Fibroblast of skin of scalp (primary cell): ENCODE data around the gene ZDHHC4. TPM values are rescaled to one million over a fixed set of nuclear protein-coding genes. Genes with fewer than 3 reads are reported as not detected.

Experiments used
- DNase-seq: peaks from one replicate; pipeline ENCODE4 v3.0.0-alpha.2; 2013
- polyA plus RNA-seq, 2 experiments: library from polyadenylated mRNA; unstranded; fragments of 120-200 nt; gene quantifications; one replicate each; pipeline ENCODE4 v1.2.1, GENCODE V29; 2013; ENCODE audit not compliant: insufficient read length in 2 of 2

ZDHHC4 gene
- polyA plus RNA-seq (2013, experiment 1 of 2; ENCODE audit: insufficient read length) = 37.1 TPM
- polyA plus RNA-seq (2013, experiment 2 of 2; ENCODE audit: insufficient read length) = 35.8 TPM

DNA sequence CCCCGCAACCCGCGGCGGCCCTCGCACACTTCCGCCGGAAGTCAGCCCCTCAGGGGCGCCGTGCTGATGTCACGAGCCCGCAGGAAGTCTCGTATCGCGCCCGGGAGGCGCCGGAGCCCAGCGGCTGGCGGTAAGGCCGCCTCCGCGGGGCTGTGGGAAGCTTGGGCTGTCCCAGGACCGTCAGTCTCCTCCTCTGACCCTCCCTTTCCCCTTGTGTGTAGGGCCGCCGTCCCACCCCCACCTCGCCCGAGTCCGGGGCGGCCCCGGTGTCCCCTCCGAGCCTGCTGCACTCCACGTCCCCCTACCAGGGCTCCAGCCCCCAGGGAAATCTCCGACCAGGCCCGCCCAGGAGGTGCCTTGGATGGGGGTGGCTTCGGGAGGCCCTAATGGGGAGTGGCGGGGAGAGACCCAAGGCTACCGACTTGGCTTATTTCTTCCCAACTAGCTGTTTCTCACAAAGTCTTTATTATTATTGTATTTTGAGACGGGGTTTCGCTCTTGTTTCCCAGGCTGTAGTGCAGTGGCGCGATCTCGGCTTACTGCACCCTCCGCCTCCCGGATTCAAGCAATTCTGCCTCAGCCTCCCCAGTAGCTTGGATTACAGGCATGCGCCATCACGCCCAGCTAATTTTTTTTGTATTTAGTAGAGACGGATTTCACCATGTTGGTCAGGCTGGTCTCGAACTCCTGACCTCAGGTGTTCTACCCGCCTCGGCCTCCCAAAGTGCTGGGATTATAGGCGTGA lies at the start of gene ZDHHC4:
Gene ZDHHC4, plus strand, starts transcription at position 86 of the 745 bp plus-strand sequence. CDS start 3,108 bp downstream, outside the sequence.
- DNase-seq = peak; percentile 91

DNA sequence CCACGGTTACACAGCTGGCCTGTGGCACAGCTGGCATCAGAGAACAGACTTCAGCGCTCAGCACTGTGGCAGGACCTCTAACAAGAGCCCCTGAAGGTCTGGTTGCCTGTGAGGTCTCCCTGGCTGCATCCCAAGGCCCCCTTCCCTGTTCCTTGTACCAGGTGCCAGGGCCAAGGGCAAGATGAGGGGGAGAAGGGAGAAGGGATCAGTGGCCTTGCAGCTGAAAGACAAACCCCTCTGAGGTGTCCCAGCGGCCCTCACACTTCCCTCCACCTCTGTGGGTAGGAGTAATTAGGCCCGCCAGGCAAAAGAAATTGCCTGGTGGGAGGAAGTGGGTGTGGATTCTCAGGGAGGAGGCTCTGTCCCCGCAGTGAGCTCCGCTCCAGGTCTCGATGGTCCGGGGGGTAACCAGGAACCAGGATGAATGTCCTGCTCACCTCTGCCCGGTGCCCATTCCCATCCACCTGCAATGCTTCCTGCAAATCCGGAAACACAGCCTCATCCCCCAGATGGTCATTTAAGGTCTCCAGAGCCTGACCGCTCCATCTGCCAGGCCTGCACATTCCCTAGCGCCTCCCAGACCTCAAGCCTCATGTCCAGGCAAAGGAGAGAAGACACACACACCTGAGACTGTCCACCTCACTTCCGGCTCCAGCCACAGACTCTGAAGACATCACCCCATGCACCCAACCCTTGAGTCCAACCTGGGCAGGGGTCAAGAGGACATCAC lies 48.7 kb upstream of the ZDHHC4 start:
- no peak for DNase-seq

DNA sequence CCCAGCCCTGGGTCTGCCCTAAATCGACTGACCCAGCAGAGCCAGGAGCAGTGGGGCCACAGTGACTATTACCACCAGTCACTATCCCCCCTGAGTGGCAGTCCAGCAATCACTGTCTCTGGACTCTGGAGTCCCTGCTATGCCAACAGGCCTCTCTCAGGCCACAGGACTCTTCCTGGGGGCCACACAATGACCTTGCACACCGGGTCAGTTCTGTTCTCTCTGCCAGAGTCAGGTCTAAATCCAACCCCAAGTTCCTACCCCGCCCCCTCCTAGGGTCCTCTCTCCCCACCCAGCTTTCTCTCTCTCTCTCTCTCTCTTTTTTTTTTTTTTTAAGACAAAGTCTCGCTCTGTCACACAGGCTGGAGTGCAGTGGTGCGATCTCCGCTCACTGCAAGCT lies 47.6 kb upstream of the ZDHHC4 start:
- no peak for DNase-seq

DNA sequence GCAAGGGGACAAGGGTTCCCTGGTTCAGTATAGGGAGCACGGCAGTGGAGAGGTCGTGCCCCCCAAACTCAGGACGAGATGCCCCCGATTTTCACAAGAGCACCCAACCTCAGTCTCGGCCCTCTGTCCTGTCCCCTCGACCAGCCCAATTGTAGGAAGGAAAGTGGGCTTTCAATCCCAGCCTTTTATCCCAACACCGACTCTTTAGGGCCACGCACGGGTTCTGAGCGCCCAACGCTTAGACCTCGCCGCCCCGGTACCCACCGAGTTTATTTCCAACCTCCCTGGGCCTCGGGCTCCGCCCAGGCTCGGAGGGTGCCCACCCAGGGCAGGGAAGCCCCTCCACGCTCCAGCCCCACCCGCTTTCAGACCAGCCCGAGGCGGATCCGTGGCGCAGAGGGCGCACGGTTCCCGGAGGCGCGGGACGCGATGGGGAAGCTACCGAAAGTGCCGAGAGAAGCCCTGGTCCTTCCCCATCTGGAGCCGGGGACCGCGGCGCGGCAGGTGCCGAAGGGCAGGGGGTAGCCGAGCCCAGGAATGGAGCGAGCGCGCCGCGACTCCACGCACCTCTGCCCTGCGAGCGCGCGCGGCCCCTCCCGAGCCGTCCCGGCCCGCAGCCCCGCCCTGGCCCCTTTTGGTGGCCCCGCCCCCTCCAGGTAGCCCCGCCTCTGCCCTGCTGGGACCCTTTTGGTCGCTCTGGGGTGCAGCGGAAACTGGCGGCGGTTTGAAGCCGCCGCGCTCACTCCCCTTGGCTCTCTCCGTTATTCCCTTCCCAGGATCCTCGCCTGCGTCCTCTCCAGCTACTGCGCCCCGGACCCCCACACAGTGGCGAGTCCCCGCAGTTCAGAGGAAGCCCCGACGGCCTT lies 46.4 kb upstream of the ZDHHC4 start:
- DNase-seq = no peak

DNA sequence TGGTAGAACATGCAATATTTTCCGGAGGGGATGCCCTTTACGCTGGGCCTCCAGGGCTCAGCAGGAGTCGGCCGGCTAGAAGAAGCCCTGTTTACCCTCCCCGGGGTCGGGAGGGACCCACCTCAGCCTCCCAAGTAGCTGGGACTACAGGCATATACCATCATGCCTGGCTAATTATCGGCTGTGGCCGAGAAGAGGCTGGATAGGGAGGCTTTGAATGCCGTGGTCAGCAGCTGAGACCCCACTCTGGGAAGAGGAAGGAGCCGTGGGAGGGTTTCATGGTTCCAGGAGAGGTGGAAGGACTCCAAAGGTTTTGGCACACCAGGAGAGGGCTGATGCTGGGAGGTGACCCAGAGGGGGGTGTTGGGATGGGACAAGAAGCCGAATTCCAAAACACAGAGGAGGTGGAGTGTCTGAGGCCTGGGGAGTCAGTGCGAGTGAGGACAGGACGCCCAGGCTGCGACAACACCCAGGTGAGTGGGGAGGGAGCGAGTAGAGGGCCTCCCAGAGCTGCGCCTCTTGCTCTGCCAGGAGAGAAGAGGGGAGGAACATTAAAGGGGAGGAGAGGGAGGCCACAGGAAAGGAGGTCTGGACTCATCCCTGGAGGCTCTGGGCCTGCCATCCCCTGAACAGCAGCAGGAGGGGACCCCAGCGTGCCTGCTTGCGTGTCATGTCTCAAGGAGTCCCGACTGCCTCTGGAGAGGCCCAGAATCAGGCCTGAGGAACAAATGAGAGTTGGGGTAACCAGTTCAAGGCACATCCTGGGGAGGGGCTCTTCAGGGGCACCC lies 45.6 kb upstream of the ZDHHC4 start:
- no peak for DNase-seq

DNA sequence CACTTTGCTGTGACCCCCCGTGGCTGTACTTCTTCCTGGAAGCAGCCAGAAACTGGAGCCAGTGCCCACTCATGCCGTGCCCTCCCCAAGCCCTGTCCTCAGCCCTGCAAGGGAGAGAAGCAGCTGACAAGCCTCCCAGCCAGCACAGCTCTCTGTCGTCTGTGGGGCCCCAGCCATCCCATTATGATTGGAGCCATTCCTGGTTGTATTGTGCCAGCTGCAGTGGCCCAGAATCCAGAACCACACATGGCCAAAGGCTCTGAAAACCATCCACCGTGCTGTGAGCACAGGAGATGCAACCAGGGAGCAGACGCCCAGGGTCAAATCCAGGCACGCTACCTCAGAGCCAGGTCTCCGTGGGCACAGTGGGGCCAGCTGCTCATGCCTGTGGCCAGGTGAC lies 44.7 kb upstream of the ZDHHC4 start:
- no peak for DNase-seq

DNA sequence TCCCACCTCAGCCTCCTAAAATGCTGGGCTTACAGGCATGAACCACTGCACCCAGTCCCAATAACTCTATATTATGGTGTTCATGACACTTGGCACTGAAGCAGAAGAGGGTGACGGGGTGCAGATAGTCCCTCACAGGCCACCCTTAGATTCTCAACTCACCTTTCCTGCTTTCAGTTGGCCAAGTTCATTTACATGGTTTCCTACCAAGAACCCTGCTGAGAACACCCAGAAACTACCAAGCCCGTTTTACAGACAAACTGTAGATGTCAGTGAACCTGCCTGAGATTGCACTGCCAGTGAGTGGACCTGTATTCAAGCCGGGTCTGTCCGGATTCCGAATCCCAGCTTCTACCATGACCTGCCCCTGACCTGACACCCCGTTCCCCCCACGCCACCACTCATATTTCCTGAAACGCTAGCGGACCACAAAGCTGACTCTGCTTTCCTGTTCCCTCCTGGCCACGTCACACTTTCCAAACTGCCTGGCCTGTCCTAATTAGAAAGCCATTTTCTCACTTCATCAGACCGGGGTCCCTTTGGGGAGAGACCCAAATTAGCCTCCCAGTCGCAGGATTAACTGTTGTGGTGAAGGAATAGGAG lies 43.3 kb upstream of the ZDHHC4 start:
- DNase-seq = no peak

DNA sequence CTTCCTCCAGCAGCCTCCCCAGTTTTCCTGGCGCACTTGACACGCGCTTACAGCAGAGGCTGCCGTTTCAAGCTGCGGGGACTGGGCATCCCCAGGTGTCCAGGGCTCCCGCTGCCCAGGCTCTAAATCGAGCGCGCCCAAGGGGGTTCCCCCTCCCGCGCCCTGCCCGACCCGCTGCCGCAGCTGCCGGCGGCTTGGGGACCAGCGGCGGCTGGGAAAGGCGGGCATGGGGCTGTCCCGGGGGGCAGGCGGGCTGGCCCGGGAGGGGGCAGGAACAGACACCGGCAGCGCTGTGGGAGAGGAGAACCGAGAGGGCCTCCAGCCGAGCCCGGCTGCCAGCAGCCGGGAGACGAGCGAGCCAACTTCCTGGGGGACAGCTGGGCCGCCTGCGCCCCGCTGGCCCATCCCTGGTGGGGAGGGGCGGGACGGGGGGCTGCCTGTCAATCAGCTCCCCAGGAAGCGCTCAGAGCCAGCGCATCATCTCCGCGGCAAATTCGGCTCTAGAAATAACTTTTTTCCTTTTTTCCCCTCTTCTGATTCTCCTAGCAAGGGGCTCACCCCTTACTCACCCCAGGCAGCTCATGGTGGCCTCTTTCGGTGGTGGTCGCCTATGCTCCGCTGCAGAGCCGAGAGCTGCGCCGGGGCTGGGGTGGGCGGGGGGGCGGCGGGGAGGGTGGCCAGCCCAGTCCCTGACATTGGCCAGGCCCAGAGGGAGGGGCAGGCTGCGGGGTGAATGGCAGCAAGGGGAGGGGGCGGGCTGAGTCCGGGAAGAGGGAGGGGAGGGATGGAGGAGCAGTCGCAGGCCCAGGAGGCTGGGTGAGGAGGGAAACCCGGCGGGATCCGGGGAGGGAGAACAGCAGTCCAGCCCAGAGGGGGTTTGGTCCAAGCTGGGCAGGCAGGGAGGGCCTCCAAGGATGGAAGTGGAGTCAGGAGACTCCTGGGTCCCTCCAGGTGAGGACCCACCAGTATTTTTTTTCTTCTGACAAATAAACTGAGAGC lies 40.7 kb upstream of the ZDHHC4 start:
- peak; percentile 5 for DNase-seq

DNA sequence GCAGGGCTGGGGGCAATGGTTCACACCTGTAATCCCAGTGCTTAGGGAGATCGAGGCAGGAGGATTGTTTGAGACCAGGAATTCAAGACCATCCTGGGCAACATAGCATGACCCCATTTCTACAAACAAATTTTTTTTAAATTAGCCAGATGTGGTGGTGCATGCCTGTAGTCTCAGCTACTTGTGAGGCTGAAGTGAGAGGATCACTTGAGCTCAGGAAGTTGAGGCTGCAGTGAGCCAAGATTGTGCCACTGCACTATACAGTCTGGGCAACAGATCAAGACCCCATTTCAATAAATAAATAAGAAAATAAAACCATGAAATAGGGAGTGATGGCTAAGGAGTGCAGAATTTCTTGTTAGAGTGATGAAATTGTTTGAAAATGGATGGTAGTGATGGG lies 34.9 kb upstream of the ZDHHC4 start:
- DNase-seq = no peak

DNA sequence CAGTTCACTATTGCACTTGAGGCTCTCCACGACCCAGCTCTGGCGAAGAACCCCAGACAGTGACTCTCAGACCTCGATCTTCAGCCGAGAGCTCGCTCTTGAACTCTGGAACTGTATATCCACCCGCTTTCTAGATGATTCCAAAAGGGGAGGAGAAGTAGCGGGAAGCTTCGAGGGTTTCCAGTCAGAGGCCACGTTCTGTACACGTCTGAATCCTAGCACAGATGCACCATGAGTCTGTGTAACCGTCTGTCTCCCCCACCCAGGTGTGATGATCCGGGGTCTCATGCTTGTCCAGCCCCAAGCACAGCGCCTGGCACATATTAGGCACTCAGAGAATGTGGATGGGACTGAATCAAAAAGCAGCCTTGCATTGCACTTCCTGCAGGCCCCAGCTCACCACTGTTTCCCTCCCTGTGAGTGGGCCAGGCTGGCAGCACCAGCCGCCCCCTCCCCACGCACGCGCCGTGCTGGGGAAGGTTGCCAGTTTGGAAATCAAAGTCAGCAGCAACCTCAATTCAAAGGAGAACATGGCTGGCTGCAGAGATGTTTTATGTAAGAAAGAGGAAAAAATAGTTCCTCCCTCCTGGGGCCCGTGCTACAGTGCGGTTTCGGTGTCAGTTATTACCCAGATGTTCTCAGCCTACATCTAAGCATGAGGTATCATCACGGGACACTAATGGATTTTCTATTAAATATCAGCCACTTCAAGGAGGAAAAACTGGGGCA lies 31.7 kb upstream of the ZDHHC4 start:
- DNase-seq = no peak

DNA sequence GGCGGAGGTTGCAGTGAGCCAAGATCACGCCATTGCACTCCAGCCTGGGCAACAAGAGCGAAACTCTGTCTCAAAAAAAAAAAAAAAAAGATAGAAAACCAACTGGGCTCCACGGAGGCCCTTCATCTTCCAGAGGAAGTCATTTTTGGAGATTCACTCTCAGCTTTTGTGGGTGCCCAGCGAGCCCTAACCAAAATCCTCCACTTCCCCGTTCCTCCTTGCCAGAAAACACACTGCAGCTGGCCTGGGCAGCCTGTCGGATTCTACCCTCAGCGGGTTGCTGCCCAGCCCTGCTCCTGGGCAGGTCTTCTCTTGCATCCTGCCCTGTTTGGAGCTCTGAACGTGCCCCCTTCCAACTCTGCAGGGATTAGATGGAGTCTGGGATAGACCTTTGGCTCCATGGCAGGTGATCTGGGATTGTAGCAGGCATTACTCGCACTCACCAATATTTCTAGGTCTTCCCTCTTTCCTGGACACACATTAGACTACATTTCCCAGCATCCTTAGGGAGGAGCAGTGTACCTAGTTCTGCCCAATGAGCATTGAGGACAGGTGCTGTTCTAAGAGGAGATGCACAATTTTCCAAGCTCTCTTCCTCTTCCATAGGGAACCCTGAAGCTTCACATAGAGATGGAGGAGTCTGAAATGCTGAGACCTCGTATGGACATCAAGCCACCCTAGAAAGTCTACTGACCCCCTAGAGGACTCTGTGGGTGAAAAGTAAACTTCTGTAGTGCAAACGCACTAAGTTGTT lies 30.6 kb upstream of the ZDHHC4 start:
- DNase-seq = no peak

DNA sequence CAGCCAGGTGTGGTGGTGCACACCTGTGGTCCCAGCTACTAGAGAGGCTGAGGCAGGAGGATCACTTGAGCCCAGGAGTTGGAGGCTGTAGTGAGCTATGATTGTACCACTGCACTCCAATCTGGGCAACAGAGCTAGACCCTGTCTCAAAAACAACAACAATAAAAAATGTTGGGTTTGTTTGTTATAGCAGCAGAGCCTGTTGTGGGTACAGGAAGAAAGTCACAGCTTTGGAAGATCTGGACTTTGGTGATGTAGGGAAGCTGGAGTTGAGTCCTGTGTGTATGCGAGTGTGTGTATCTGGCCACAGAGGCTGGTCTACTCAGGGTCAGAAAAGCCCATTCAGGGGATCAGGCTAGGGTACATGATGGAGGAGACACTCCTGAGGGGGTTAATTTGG lies 29.9 kb upstream of the ZDHHC4 start:
- DNase-seq = no peak

DNA sequence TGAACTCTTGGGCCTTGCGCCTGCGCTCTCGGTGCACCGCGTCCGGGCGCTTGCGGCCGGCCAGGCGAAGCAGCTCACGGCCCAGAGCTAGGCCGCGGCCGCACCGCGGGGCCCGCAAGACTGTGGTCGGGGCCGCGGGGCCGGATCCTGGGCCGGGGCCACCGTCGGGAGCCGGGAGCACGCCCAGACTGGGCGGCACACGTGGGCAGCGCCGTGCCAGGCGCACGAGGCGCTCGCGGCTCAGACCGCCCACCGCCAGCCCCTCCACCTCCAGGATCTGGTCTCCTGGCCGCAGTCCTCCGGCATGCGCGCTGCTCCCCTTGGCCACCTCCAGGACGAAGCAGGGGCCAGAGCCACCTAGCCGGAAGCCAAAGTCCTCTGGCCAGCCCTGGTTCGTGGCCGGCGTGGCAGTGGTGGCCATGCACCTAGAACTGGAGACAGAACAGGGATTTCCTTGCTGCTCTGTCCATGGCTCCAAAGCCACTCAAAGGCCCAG lies 26.2 kb upstream of the ZDHHC4 start, which contains the start of gene GRID2IP:
Gene GRID2IP, minus strand, starts transcription at position 446 of the 496 bp plus-strand sequence. Its CDS starts 25 bp downstream, at position 421.
- DNase-seq = no peak

DNA sequence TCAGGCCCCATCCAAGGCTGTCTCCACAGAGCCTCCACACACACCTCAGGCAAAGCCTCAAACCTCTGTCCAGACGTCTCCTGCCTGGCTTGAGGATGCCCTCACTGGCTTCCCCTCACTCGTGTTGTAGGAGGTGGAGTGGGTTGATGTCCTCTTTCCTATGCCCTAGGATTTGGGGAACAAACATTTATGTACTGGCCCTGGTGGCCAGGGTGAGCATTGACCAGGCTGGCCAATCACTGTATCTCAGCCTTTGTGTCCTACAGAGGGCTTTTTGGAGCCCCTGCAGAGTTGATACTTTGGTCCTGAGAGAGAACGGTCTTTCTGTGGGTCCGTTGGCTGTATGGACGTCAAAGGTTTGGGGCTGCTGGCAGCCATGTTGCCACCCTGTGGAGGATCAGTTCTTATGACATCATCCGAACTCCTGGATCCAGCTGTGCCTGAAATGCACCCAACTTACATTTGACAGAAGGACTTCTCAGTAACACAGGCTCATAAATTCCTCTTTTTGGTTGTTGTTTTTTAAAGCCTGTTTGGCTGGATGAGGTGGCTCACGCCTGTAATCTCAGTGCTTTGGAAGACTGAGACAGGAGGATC lies 23.7 kb upstream of the ZDHHC4 start:
- no peak for DNase-seq

DNA sequence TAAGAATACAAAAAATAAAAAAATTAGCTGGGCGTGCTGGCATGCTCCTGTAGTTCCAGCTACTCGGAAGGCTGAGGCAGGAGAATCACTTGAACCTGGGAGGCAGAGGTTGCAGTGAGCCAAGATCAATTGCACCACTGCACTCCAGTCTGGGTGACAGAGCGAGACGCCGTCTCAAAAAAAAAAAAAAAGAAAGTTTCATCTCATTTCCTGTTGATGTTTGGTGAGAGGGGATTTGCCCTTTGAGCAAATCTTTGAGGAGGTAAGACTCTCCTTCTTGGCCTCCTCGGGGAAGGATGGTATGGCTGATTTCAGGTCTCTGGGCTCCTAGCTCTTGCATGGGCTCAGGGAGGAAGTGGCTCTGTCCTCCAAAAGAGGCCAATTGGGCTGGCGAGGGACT lies 22.4 kb upstream of the ZDHHC4 start:
- no peak for DNase-seq

DNA sequence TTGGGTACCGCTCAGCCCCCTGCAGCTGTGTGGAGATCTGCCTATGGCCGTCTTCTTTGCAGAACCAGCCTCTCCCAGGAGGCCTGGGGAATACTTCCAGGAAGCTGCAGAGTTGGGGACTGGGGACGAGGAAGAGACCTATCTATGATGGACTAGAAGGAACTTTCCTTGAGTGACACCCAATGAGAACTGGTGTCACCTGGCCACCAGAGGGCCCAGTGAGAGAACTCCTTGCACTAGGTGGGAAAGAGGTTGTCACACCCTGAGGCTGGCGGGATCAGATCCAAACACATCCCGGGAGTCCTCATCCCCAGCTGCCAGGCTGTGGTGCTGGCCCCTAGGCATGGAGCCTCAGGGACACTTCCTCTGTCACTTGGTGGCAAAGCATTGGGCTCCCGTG lies 21.1 kb upstream of the ZDHHC4 start:
- DNase-seq = no peak

DNA sequence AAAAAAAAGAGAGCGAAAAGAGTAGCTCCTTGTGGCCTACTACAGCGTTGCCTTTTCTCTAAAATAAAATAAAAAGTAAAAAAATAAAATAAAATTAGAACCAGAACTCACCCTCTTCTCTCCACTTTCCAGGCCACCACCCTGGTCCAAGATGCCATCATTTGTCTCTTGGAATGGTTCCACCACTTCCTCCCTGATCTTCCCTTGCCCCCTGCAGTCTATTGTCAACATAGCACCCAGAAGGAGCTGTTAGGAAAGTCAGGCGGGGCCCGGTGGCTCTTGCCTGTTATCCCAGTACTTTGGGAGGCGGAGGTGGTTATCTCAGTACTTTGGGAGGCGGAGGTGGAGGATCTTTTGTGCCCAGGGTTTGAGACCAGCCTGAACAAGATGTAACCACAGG lies 18.4 kb upstream of the ZDHHC4 start:
- DNase-seq = peak; percentile 46

DNA sequence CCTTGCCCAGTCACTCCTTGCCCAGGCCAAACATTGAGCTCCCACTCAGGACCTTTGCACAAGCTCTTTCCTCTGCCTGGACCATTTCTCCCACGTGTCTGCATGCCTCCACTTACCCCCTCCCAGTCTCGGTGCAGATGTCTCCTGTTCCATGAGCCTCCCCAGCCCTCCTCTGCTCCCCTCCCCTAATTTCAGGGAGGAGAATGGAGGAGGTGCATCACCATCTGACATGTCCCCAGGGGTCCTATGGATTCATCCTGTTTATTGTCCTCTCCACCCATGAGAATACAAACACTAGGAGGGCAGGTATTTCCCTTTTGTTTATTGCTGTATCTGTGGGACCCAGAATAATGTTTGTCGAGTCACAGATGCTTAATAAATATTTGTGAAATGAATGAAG lies 17.4 kb upstream of the ZDHHC4 start:
- no peak for DNase-seq
